HL-60 (cell line): ENCODE measurements around the gene NPB.

ENCODE experiments used
- CTCF ChIP-seq: IDR thresholded peaks from one replicate; pipeline ENCODE4 v1.5.1; 2011; ENCODE audit warnings: low read length, control low read depth, inconsistent platforms; ENCODE audit not compliant: insufficient read depth
- GABPA ChIP-seq: IDR thresholded peaks from 2 replicates; pipeline ENCODE4 v1.6.1; 2012; ENCODE audit warnings: low read depth
- POLR2AphosphoS5 ChIP-seq: IDR thresholded peaks from 2 replicates; pipeline ENCODE4 v1.6.1; 2012; ENCODE audit warnings: low read depth
- REST ChIP-seq: IDR thresholded peaks from 2 replicates; pipeline ENCODE4 v1.6.1; 2012; ENCODE audit warnings: low read depth; ENCODE audit not compliant: insufficient replicate concordance
- SPI1 ChIP-seq: IDR thresholded peaks from 2 replicates; pipeline ENCODE4 v1.6.1; 2012; ENCODE audit warnings: low read depth, mild to moderate bottlenecking, borderline replicate concordance

DNA sequence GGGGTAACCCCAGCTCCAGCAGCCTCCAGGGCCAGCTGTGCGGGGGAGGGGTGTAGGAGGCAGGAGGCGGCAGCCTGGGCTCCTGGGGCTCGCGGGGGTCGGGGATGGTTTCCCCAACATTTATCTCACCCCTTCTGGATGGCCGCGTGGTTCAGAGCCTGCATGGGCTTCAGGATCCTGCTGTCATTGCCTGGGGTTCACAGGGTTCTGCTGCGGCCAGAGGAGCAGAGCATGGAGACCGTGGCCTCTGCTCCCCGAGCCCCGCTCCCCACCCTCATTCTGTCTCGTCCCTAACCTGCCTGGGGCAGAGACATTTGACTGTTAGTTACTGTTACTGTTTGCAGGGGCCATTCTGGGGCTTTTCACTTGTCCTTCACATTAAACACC lies 40.1 kb downstream of the NPB start:
- no peak for TF ChIP-seq CTCF
- no peak for TF ChIP-seq REST
- no peak for TF ChIP-seq POLR2AphosphoS5
- no peak for TF ChIP-seq GABPA
- TF ChIP-seq SPI1, result no peak
